ENCODE results near the gene PRKG1.
"Not testable (repeated sequence)": the region's sequence is repeated elsewhere in the genome, so short reads cannot be mapped to it uniquely, and the experiment has no call there.

The PRKG1 gene

DNA sequence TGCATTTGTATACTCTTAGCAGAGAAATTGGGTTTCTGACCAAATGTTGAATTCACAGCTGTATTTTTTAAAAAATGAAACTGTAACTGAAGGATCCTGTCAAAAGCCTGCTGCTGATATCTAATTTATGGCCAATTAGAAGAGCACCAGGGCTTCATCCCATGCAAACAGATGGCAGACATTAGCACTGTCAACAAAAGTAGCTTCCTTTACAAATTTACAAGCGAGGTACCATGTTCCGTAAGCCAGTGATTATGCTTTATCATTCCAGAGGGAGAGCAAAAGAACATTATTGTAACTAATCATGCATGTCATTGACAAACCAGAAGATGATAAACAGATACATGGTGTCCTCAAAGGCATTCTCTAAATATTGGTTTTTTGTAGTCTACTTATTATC is 1062.6 kb downstream of the PRKG1 start:
- no peak for DNase-seq (ENCODE audit: low read depth)

GRCh38 chr10:52143338-52143737 is 1069.1 kb downstream of the PRKG1 start:
- no peak for DNase-seq (ENCODE audit: low read depth)

DNA sequence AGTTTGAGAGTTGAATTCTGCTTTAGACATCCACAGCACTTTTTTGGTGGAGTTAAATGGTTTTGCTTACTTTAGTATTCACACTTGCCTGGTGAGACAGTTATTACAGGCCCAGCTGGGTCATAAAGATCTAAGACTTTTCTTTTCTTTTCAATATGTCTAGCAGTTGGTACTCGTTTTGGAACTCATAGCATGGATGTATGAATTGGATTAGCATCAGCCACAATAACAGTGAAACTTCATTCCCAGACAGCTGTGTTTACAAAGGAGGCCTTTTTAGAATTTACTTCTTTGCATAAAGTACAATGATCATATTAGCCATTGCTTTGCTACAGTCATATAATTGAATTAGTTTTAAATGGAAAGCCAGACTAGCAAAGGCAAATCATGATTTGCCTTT is 1071.3 kb downstream of the PRKG1 start:
- DNase-seq (ENCODE audit: low read depth) = no peak

DNA sequence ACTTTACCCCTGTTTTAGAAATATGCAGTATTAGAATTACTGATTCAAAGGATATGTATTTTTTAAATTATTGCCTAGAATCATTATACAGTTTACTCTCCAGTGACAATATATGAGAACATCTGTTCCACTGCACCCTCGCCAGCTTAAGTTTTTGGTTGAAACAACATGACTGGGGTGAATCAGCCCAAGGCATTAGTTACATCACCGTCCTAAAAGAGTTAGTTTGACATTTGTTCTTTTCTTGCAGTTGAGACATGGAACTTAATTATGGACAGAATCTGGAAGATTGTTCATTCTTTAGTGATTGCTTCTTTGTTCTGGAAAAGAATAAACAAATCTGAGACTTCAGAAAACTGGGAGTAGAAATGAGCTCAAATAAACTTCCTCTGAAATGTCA is 1072.5 kb downstream of the PRKG1 start:
- DNase-seq (ENCODE audit: low read depth) = no peak

DNA sequence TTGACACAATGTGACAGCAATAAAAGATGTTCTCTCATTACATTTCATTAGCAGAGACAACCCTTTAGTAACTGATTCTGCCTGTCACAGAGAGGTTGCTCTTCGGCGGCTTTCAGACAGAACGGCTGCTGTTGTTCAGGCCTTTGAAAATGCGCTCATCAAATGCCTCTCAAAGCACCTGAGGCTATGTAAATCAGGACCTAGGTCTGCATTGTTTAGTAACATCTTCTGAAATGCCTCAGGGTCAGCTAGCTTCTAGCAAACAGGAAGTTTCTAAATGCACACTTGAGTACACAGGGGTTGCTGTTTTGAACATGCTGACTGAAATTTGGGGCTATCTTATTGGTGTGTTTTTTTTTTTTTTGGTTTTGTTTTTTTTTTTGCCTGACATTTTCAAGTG is 1096.5 kb downstream of the PRKG1 start:
- DNase-seq (ENCODE audit: low read depth) = no peak

DNA sequence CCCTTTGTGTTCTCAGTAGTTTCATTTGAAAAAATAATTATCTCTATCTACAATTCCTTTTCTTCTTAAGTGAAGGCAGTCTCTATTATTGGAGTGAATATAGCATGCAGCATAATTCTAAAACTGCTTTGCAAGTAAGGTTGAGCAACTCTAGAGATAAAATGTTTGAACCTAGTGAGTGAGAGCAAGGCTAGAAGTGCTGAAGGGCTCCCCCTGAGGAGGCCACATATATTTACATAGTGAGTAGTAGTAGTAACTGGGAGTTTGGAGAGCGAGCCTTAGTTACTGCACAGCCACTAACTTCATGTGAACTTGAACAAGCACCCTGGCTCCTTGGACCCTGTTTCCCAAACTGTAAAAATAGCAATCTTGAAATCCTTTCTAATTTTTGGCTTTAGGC is 1098.3 kb downstream of the PRKG1 start:
- no peak for DNase-seq (ENCODE audit: low read depth)

DNA sequence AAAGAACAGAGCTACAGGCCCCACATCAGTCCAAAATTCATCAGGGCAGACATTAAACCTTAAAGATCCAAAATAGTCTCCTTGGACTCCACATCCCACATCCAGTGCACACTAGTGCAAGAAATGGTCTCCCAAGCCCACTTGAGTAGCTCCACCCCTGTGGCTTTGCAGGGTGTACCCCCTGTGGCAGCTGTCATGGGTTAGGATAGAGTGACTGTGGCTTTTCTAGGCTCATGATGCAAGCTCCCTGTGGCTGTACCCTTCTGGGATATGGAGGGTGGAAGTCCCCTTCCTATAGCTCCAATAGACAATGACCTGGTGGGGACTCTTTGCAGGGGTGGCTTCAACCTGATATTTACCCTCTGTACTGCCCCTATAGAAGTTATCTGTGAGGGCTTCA is 1111.0 kb downstream of the PRKG1 start:
- no peak for DNase-seq (ENCODE audit: low read depth)

DNA sequence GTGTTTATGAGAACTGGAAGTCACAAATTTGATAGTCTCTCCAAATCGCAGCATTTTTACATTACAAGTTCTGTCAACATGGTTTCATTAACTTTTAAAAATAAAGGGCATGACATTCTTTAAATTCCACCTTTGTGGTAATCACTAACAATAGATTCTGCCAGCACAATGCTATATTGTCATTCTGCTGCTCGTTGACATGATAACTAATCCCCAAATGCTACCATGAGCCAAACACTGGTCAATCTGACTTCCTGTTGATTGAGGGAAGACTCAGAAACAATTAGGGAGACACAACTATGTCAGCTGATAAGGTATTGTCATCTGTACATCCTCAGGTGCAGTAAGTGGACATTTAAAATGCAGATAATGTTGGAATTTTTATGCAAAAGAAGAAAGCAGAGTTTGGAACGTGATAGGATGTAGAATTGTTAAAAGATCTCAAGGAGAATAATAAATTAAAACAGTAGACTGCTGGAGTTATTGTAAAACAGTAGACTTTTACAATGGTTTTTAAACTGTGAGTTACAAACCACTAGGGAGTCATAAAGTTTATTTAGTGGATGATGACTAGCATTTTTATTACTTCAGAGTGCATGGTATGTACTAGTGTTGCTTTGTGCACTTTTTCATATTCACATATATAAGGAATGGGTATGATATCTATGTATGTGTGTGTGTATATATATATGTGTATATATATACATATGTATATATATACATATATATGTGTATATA is 1113.4 kb downstream of the PRKG1 start:
- DNase-seq (ENCODE audit: low read depth) = no peak

GRCh38 chr10:52191049-52191448 is 1116.8 kb downstream of the PRKG1 start:
- no peak for DNase-seq (ENCODE audit: low read depth)

- no peak for DNase-seq (ENCODE audit: low read depth)
Observed at GRCh38 chr10:52194191-52194590, 1119.9 kb downstream of the PRKG1 start.

- no peak for DNase-seq (ENCODE audit: low read depth)
Observed at GRCh38 chr10:52194716-52195115, 1120.4 kb downstream of the PRKG1 start.

DNA sequence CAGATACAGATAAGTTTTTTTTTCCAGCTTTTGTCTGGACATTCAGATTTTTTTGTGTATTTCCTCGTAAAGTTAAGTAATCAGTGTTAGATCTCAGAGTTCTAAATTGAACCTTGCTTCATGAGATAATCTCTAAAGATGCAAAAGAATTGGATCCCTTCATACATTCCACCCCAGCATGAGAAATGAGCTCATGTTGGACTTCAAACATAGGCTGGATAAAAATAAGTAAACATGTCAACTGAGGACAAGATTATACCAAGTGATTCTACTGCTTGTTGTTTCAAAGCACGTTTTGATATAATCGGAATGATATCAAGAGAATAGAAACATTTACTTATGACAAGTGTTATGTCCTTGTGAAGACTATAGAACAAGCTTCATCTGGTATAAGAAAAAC is 1122.8 kb downstream of the PRKG1 start:
- DNase-seq (ENCODE audit: low read depth) = no peak

DNA sequence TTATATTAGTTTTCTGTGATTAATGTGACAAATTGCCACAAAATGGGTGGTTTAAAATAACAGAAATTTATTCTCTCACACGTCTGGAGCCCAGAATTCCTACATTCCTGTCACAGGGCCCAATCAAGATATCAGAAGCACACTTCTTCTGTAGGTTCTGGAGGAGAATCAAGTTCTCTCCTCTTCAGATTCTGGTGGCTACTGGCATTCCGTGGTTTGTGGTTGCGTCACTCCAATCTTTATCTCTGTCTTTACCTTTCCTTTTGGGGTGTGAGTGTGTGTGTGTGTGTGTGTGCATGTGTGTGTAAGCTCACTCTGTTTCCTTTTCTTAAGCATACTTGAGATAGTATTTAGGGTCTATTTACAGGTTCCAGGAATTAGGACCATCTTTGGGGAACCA is 1124.3 kb downstream of the PRKG1 start:
- no peak for DNase-seq (ENCODE audit: low read depth)

DNA sequence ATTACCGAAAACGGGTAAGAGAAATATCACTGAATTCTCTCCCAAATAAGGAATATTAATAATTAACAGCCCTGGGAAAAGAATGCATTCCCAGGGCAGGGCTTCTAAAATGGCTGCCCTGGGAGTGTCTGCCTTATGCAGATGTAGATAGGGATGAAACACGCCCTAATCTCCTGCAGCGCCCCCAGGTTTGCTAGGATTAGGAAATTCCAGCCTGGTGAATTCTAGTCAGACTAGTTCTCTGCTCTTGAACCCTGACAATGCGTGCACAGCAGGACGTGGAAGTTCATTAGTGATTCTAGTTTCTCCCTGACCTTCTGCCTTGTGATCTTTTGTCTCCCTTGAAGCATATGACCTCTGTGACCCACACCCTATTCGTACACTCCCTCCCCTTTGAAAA is 1130.6 kb downstream of the PRKG1 start:
- DNase-seq (ENCODE audit: low read depth) = not testable (repeated sequence)

GRCh38 chr10:52208365-52208764 is 1134.1 kb downstream of the PRKG1 start:
- no peak for DNase-seq (ENCODE audit: low read depth)

- DNase-seq (ENCODE audit: low read depth) = no peak
Observed at GRCh38 chr10:52210161-52210560, 1135.9 kb downstream of the PRKG1 start.

GRCh38 chr10:52212062-52212461 is 1137.8 kb downstream of the PRKG1 start:
- no peak for DNase-seq (ENCODE audit: low read depth)

GRCh38 chr10:52212802-52213201 is 1138.5 kb downstream of the PRKG1 start:
- no peak for DNase-seq (ENCODE audit: low read depth)

- DNase-seq (ENCODE audit: low read depth) = no peak
Observed at GRCh38 chr10:52213321-52213752, 1139.0 kb downstream of the PRKG1 start.

- DNase-seq (ENCODE audit: low read depth) = no peak
Observed at GRCh38 chr10:52215745-52216361, 1141.6 kb downstream of the PRKG1 start.

DNA sequence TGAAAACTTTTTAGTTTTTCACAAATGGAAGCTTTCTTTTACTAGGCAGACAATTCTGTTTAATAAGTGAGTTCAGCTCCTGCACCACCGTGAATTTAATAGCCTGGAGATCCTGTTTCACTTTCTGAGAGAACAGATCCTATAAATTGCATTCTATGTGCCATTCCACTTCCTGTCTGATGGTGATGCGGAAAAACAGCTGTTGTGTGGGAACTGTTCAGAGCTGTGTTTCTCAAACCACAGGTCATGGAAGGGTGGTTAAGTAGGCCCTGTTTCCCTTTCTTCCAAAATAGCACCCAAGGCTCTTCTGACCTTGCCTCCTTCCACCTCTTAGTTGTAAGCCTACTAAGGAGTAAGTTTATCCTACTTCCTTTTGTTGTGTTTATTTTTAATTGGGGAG is 1142.6 kb downstream of the PRKG1 start:
- DNase-seq (ENCODE audit: low read depth) = no peak

DNA sequence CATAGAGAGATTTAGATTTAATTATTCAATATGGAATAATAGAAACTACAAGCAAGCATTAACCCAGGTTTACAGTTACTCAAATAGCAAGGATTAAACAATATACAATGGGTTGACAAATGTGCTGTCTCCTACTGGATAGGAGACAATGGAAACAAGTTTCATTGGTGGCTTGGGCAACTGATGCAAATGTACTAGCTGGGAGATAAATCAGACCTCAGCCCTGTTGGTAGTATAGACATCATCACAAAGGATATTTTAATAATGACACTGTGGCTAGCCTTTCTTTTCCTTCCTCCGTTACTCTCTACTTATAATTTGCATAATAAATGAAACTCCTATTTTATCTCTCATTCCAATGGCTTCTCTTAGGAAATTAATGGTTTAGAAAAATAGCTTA is 1143.2 kb downstream of the PRKG1 start:
- DNase-seq (ENCODE audit: low read depth) = no peak

GRCh38 chr10:52220947-52221346 is 1146.7 kb downstream of the PRKG1 start:
- DNase-seq (ENCODE audit: low read depth) = no peak

DNA sequence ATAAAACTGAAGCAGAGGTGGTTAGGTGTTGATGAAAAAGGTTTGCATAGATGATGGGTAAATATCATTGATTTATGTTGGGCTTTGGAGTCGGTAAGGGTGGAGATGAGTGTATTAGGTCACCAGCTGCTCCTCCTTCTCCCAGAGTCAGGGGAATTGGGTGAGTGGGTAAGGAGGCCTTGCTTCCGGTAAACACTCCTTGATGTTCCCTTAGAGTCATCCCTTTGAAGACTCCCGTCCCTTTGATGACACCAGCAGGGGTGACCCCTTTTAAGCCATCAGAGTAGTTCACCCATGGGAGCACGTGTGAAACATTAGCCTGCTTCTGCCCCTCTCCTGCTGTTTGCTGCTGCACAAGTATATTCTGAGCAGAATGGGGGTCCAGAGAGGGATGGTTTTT is 1147.6 kb downstream of the PRKG1 start:
- DNase-seq (ENCODE audit: low read depth) = no peak
